HG03103 (cell line): ENCODE measurements around the gene FARP1.
"Not testable (repeated sequence)": the region's sequence is repeated elsewhere in the genome, so short reads cannot be mapped to it uniquely, and the experiment has no call there.

ENCODE experiments used
- ATAC-seq: cut with Tn5 transposase; IDR thresholded peaks from one replicate; pipeline ENCODE4 v1.9.1; 2021; ENCODE audit warnings: low read depth; ENCODE audit not compliant: unreplicated experiment

Gene FARP1

DNA sequence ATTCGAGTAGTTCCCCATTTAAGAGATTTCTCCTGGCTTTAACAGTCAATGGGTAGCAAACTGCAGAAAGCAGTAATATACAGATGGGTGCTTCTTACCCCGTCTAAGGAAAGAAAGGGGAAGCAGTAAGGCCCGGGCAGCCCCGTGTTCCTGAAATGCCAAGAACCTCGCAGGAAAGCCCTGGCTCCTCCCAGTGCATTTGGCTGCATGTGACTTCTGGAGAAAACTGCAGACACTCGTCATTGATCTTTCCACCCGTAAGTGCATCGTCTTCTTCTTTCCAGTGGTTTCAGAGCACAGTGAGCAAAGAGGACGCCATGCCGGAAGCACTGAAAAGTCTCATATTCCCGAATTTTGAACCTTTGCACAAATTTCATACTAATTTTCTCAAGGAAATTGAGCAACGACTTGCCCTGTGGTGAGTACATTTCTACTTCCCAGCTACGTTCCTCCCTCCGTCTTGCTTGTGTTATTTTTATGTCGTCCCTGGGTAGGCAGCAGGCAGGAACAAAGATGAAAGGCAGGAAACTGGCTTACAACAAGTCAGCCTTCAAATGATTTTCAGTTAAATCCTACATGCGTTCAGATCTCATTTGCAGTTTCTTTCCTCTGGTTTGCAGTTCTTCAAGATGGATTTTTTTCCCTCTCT, 268.8 kb downstream of the FARP1 start:
- ATAC-seq: no peak

DNA sequence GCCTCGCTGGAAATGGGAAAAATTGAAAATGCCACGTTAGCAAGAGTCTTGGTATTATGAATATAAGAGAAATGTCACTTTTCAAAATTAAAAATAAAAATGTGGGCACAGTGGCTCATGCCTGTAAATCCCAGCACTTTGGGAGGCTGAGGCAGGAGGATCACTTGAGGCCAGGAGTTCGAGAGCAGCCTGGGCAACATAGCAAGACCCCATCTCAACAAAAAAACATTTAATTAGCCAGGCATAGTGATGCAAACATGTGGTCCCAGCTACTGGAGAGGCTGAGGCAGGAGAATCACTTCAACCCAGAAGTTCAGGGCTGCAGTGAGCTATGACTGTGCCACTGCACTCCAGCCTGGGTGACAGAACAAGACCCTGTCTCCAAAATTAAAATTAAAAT, 270.4 kb downstream of the FARP1 start:
- ATAC-seq: not testable (repeated sequence)

DNA sequence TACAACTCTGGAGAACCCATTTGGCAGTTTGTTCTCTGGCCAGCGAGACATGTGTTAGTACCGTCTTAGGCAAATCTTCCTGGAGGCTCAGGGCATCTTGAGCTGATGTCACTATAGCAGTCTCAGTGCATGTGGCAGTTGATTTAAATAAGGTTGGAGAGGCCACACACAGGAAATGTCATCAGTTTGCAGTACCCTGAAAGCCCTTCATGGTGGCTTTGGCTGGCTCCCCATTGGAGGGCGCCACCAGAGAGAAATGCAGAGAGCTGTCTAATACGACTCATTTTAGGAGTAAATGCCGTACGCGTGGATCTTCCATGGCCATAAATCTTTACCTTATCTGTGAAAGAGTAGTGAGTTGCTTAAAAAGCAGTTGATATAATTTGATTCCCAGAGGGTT, 270.9 kb downstream of the FARP1 start:
- no peak for ATAC-seq

DNA sequence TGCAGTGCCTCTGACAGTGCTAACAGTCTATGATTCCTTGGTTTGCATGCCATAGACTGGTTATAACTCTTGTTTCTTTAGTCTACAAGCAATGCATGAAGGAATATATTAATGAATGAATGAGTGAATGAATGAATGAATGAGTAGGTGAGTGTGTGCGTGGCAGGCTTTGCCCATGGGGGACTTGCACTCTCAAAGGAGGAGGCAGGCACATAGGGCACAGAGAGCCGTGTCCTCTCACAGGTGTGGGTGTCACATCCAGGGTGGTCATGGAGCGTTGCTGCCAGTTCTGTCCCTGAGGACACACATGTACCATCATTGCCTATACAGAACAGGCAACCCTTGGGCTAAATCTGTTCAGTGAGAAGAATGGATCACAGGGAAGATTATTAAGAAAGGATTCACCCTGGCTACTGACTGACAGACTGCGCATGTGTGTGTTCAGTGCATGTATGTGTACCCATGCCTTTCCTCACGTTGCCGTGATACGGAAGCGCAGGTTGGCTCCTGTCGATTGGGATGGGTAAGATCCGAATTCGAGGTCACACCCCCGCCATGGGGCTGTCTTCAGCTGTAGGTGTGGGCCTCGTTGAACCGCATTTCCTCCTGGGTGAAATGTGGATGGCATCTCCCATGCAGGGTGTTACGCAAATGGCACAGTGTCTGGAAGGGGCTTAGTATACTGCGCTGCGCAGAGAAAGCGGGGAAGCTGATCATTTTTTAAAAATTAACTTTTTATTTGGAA, 272.6 kb downstream of the FARP1 start:
- ATAC-seq: no peak

DNA sequence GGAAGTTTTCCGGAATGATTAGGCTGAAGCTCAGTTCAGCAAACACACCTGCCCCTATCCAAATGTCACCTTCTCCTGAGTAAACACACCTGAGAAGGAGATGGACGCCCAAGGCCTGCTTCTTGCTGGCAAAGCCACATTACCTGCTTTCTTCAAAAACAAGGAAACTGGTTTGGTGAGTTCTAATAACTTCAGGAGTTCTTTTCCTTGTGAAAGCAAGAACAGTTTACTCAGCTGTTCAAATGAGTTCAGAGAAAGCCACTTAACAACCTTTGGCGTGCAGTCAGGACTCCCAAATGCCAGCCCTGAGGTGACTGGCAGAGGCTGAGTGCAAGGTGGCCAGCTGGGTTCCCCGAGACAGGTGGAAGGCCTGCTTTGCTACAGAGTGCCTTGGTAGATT, 273.5 kb downstream of the FARP1 start:
- no peak for ATAC-seq

DNA sequence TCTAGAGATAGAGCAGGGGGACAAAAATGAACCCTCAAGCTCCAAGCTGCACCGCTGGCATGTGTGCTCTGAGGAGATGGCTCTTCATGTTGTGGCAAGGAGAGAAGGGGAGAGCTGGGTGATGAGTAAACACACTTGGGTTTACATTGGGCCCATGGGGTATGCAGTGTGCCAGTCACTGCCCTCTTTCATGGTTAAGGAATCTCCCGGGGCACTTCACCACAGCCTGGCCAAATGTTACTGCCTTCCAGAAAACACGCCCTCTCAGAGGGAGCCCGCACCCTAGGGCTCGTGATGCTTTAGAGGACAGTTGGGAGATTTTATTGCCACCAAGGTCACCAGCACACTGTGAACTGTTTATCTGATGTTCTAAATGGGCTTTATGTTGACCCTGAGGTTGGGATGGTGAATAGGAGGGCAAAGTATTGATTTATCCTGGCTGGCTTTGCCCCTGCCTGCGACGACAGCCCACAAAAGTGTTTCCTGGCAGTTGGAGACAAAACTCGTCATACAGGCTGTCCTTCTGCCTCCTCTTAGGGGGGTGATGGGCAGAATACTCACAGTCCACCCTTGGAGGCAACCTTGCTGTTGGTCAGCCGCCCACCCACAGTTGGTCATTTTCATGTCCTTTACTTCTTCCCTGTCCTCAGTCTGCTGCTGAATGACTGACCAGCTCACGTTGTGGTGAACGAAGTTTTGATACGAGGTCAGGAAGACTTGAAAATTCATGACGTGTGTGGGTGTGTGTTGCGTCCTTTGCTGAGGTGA, 277.1 kb downstream of the FARP1 start:
- ATAC-seq: no peak

DNA sequence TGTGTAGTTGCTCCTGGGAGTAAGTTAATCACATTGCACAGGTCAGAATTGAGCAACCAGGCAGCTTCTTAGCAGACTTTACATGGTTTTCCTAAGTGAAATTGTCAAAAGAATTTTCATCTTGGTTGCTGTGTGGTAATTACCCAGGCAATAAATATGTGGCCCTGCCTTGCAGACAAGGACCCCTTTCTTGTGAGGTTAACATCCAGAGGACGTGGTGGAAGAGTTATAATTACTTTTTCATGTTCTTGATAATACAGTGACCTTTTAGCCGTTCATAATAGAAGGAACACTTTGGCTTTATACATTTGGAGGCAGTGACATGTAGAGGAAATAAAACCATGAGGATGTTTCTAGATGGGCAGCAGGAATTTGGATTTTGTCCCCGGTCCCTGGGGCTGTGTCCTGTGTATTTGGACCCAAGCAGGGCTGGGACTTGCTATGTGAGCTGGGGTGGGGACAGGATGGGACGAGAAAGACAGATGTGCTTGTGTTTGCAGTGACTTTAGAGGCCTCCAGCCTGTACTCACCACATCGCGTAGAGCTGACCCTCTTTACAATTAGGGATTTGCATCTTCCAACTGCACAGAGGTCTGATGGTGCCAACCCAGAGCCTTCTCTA, 277.8 kb downstream of the FARP1 start:
- no peak for ATAC-seq

DNA sequence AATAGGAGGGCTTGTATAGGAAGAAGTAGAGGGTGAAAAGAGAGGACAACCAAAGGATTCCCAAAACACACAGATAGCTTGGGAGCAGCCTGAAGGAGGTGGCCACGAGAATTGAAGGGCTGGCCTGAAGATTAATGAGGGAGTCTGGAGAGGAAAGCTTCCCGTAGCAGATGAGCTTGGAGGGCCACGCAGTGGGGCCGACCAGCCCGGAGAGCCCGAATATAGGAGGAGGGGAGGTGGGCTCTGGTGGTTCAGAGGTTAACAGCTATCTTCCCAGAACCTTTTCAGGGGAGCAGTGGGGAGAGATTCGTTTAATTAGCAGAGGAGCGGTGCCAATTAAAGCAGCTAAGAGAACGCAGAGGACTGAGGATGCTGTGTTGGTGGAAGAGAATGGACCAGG, 279.2 kb downstream of the FARP1 start:
- no peak for ATAC-seq

DNA sequence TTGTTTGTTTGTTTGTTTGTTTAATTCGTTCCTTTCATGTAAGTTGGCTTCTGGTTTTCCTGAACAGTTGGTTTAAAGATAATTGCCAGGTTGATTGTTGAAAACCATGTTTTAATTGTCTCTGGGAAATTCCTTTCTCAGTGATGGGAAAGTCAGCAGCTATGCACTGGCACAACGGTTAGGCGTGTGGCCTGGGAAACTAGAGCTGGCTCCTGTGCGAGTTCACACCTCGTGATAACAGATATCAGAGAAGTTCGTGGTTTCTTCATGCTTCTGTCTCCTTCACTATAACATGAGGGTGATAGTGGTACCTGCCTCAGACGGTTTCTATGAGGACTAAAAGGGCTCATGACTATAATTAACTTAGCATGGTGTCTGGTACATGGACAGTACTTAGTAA, 280.5 kb downstream of the FARP1 start:
- ATAC-seq: no peak

DNA sequence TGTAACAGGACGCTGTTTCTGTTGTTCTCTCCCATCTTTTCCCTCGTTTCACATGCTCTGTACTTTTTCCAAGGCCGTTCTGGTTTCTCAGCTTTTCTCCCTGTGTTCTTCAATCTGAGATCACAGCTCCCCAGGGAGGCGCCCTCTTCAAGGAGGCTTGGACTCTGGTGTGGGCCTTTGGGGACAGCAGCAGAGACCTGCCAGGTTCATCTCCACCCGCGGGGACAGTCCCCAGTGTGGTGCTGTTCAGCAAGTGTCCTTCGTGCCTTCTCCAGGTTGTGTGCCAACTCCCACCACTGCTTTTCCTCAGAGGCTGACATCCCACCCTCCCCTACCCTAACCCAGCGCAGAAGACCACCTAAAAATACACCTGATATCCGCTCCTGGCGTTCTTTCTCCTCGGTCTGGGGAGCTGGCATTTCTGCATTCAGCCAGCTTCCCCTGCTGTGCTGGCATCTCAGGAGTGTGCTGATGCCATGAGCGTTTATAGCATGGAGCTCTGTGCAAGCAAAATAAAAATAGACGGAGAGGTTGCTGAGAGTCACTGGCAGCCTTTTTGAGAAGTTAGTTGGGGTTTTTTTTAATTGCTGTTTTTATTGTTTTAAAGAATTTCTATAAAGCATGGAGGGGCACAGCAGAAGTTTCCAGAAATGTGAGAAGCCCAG, 284.6 kb downstream of the FARP1 start:
- no peak for ATAC-seq

DNA sequence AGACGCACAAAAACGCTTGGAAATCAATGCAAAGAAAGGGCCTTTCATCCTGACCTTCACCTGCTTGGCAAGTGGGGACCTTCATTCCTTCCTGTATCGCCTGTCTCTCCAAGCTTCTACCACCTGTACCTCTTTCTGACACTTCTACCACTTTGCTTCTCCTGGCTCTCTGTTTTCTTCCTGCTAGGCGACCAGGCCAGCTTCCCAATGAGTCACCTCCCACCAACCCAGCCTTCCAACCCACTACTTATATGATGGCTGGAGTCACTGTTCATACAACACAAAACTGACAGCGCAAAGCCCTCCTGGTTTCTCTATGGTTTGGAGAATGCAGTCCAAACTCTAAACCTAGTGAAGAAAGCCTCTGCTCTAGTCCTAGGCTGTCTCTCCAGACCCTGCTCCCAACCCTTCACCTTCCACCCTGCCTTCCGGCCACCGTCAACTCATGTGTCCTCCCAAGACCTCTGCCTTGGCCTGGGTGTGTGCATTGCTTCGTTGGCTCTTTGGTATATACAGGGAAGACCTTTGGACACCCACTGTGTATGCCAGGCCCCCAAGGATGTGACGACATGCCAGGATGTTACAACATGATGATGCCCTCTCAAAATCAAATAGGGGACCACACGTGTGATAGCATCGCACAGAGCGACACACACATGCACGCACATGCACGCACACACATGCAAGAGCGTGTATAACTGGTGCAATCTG, 285.5 kb downstream of the FARP1 start:
- no peak for ATAC-seq

DNA sequence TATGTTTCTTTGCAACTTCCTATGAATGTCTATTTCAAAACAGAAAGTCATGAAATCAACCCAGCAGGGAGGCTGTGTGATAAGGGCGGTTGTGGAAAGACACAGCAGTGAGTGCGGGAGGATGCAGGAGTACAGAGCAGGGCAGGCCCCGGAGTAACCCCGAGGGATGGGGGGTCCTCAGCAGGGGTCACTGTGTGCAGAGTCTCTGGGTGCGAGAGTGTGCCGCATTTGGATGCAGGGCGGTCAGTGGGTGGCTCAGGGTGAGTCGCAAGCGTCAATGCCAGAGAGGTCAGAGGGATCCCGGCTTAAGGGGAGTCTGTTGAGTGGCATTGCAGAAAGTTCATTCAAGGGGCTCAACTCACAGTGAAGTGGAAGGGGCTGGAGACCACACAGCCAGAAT, 286.2 kb downstream of the FARP1 start:
- ATAC-seq: no peak

DNA sequence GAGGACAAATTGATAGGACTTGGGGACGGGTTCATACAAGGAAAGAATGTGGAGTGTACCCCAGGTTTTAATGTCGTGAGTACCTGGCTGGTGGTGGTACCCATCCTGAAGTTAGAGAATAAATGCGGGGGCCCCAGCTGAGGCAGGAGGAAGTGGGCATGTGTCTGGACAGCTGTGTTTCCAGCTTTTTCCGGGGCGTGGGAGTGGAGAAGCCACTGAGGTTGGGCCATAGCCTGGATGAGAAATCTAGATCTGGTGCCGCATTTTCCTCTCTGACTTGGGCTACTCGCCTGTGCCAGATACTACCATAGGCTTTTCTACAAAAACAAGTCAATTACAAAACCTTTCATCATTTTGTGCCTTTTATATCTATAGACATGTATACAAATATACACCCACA, 286.6 kb downstream of the FARP1 start:
- ATAC-seq: no peak

DNA sequence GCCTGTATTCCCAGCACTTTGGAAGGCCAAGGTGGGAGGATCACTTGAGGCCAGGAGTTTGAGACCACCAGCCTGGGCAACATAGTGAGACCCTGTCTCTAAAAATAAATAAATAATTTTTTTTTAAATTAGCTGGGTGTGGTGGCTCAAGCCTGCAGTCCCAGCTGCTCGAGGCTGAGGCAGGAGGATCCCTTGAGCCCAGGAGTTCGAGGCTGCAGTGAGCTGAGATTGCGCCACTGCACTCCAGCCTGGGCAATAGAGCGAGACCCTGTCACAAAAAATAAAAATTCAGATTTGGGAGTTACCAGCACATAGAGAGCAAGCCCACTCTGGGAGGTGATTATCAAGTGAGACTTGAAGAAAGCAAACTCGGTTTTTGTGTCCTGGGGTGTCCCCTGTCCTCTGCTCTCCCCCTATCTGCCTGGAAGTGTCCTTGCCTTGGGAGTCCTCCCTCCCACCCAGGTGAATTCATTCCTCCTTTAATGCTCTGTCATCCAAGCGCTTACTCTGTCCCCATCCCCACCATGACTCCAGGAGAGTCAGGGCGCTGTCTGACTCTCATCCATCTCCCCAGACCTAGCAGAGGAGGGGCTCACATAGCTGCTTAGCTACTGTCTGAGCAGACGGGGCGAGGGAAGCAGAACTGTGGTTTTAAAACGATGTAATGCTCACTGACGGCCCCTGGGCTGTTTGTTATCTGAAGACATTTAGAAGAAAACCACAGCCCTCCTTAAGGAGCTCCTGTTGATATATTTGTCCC, 287.3 kb downstream of the FARP1 start:
- no peak for ATAC-seq

DNA sequence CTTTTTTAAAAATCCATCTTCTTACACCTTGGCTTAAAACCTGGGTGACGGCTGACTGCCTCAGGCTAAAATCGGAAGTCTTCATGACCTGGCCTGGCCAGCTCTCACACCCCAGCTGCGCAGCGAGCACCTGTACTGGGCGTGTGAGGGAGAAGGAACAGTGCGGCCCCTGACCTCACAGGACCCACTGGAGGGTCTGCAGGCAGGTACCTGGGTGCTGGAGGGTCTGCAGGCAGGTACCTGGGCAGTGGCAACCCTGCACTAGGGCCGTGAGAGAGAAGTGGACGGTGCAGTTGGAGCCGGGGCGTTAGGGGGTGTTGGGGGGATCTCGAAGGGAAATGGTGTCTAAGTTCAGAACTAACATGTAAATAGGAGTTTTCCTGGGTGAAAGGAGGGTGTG, 289.7 kb downstream of the FARP1 start:
- no peak for ATAC-seq

DNA sequence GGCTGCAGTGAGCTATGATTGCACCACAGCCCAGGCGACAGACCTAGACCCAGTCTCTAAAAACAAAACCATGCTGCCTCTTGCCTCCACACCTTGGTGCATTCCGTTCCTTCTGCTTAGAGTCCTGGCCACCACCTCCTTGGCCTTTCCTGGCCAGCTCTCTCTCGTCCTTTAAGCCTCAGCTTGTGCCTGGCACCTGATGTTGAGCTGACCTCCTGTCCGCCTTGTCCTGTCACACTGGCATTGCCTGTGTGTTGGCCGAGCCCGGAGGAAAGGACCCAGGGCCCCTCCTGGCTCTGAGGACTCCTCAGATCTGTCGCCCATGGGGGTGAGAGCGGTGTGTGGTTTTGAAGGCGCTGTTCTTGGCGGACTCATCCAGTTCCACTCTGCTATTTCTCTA, 290.8 kb downstream of the FARP1 start:
- no peak for ATAC-seq

DNA sequence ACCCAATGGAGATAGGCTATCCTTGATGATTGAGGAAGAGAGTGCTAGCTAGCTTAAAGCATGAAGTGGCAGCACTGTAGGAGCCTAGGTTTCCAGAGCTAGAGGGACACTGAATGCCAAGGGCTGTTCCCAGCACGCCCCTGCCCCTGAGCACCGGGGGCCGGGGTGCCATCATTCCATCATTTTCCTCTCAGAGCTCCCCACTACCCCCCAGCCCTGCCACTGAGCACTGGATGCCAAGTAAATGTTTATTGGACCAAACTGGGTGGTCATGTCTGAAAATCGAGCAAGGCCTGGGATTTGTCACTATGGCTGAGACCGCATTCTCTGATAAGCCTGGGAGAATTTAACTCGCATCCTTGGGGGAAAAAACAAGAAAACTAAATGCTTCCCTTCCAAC, 291.2 kb downstream of the FARP1 start:
- ATAC-seq: no peak

DNA sequence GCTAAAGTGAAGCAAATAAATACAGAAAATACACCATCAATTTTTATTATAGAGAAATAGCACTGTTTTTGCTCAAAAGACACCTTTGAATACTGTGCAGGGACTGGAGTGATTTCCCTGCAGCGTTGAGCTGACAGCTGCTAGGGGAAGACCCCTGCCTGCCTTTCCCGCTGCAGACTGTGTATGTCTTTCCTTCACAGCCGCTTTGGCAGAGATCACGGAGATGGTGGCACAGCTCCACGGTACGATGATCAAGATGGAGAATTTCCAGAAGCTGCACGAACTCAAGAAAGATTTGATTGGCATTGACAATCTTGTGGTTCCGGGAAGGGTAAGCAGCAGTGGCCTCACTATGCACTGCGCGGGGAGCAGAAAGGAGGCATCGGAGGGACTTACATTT, 292.5 kb downstream of the FARP1 start:
- no peak for ATAC-seq

DNA sequence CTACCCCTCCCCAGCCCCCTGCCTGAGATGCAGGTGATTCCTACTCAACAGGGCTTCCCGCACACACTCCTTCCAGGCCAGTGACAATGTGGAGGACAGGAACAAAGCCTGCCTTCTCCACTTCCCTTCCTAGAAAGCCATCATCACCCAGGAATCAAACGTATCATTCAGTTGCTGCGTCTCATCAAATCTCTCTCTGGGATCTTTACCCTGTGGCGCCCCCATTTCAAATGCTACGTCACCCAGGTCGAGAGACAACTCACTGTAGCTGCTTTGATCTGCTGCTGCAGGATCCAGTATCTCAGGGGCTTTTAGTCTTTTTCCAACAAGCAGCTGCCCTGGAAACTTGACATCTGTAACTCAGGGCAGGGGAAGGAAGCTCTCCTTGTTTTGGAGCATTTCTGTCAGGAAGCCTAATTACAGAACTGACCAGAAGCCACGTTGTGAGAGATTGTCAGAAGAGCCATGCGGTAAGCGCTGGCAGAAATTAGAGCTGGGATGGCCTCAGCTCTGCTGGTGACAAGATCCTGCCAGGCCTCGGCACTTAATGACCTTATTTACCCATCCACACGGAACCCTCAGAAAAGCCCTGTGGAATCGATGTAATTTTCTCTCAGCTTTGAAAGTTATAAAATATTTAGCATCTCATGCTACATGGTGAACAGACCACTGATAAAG, 293.5 kb downstream of the FARP1 start:
- ATAC-seq: no peak
